G401.6 (cell line): Measurements from ENCODE around the gene ITGA6.

Experiments used
- FAIRE-seq: peaks from 2 replicates; lab custom pipeline; 2012; peaks lifted over from hg19 to GRCh38; lab: Jason Lieb, UNC

Gene ITGA6

DNA sequence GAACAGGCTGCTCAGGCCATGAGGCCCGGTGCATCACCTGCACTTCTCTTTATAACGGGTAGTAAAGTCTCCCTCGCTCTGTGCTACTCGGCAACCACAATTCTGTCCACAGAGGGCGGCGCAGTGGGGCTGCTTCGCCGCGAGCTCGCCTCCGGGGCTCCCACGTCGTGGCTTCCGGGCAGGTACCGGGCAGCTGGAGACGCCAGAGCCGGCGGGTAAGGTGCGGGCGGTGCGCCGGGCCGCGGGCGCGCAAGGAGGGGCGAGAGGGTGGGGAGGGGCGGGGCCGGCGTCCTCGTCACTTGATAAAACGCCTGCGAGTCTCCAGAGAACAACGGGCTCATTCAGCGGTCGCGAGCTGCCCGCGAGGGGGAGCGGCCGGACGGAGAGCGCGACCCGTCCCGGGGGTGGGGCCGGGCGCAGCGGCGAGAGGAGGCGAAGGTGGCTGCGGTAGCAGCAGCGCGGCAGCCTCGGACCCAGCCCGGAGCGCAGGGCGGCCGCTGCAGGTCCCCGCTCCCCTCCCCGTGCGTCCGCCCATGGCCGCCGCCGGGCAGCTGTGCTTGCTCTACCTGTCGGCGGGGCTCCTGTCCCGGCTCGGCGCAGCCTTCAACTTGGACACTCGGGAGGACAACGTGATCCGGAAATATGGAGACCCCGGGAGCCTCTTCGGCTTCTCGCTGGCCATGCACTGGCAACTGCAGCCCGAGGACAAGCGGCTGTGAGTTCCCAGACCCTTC, at the start of gene ITGA6:
Gene ITGA6, plus strand, starts transcription at position 331 of the 734 bp plus-strand sequence.
- FAIRE-seq = no peak

DNA sequence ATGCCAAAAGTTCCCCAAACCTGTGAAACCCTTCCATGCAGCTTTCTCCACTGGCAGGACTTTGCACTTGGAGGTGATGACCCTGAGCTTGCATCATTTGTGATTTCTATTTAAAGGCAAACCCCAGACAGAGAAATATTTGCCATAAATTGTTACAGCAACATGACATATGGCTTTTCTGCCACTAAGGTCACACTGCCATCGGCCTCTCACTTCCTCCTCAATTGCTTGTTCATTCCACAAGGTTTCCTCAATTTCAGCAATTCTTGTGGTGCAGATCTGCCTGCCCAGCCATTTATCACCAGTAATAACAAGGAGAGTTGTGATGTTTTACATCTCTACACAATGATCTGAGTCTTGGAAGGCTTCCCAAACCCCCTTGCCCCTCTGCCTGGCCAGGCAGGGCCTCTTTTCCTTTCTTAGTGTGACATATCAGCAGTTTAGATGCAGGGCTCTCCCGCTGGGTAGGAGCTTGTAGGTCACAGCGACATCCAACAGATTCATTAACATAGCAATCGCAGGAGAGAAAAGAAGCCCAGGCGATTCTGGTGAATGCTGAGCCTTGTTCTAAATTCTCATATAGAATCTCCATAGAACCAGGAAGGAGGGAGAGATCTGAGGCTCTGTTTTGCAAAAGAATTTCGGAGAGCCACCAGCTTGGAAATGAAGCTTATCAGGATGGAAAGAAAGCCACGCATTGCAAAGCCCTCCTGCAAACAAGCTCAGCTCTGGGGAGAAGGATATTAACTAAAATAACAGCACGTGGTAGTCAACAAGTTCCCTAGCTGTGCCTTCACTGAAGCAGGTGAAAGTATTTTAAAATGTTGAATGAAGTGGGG, 46.7 kb upstream of the ITGA6 start:
- FAIRE-seq = no peak

DNA sequence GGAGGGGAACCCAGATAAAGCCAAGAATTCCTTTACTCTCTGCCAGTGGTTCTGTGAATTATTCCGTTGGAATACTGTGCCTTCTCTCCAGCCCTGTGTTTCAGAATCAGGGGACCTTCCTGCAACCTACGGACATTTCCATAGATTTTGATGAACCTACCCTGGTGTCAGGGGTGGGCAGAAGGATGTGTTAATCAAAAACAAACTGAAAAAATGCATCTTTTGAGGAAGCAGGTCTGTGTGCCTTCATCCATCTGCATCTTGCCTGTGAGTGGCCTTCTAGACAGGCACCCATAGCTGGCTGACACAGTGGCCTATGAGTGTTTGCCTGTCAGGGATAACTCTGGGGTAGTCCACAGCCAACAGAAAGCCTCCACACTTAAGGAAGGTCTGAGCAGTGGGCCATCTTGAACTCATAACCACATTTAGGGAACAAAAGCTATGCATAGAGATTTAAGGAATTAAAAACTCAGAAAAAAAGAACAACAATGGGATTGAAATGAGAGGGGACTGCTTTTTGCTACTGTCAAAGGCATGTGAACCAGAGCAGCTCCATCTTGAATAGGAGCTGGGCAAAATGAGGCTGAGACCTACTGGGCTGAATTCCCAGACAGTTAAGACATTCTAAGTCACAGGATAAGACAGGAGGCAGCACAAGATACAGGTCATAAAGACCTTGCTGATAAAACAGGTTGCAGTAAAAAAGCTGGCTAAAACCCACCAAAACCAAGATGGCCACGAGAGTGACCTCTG, 45.9 kb upstream of the ITGA6 start:
- FAIRE-seq = no peak

DNA sequence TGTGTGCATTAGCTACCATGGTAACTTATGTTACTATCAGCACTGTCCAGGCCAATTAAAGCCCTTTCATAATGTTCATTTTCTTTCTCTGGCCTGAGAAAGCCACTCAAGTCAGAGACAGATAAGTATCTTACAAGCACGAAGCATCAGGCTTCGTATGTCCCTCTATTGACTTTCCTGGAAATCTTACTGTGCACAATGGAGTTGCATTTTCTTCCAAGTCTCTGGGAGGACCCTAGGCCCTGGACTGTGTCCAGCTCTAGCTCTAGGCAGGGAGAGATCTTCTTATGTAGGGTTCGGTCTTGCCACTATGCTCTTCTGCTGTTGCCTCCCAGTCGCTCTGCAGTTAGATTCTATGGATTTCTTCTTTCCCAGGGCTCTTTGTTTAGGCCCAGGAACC, 40.0 kb upstream of the ITGA6 start:
- FAIRE-seq = no peak

DNA sequence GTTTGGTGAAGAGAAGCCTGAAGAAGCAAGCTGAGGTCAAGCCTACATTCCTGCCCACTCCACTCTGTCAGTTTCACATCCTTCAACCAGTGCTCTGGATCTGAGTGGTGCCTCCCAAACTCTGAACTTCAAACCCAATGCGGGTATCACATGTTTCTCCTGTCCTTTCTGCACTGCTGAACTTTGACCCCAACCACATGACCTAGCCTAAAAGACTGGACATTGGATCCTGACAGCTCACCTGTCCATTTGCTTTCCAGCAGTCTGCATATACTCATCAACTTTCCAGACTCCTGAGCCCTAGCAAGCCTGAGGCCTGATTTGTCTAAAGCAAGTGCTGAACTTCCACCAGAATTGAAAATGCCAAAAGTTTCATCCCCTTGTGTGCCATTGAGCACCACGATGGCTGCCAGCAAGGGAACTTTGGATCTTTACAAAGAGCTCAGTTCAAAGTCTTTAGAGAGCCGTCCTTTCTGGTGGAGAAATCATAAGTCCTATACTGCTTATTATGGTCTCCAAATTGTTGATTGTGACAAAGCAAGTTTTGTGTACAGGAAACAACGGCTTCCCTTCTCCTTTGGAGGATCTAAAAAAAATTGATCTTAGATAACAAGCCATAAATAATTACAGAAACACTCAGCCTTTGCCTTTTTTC, 37.6 kb upstream of the ITGA6 start:
- no peak for FAIRE-seq

DNA sequence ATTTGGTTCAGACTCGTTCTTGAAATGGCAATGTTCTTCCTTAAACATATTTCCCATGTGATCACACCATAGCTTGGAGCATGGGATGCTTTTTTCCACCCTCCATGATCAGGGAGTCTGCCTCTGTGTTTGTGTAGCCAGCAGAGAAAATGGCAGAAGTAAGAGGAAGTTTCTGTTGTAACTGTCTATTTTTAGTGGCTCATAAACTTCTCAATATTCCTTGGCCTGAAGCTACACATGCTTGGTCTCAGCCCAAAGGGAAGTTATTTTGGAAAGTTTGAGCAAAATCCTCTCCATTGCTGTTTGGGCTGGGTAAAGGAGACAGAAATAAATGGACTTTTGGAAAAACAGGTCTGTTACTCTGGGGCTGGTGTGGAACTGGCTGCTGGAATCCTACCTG, 33.4 kb upstream of the ITGA6 start:
- FAIRE-seq = no peak

DNA sequence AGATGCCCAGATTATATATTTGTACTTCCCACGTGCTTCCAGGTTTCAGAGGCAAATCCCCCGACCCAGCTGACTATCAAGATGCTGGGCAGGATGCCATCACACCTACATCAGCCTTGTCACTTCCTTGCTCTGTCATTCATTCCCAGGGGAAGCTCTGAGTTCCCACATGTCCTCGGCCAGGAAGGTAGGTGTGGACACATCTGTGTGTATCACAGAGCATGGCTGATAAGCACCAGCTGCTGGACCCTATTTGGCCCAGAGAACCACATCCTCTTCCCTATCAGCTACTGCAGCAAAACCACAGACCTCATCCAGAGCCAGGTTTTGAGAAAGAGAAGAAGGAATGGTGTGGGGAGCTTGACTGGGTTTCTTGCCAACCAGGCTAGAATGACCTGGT, 31.9 kb upstream of the ITGA6 start:
- no peak for FAIRE-seq

DNA sequence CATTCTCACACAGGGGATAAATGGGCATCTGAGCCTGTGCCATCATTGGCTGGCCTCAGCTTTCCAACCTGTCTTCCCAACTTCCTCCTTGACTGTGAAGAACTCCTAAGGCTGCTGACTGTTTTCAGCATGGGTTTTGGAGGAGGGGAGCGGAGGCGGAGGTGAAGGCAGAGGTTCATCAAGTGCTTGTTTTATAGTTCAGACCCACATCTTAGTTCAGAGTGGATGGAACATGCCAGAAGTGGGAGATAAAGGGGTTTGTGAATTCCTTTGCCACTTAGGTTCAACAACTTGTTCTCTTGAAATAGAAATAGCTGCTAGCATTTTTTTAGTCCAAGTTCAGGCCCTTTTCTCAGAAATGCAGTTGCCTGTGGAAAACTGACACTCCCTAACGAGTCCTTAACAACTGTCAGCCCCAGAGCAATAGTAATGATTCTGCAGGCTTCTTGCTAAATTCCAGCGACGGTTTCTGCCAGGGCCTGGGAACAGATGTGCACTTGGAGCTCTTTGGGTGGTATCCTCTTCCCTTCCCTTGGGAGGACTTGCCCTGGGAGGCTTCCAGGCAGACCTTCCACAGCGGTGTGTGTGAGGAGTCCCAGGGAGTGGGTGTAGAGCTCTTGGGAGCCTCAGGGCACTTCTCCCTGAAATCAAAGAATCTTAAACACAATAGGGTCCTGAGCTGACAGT, 30.1 kb upstream of the ITGA6 start:
- FAIRE-seq = no peak

DNA sequence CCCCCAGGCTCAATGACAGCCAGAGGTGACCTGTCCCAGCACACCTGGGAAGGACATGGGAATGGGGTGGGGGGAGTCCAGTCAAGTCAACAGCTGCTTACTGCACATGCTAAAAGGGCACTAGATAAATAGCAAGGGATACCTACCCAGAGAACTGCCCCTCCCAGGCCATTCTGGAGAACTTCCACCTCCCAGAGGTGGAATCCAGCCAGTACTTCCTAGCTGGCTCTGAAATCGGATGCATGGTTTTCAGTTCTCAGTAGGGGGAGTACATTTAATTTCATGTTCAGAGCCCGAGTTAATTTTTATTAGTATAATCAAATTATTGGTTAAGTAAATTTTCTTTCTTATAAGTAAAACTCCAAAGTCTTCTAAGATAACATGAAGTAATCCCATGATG, 28.9 kb upstream of the ITGA6 start:
- no peak for FAIRE-seq

DNA sequence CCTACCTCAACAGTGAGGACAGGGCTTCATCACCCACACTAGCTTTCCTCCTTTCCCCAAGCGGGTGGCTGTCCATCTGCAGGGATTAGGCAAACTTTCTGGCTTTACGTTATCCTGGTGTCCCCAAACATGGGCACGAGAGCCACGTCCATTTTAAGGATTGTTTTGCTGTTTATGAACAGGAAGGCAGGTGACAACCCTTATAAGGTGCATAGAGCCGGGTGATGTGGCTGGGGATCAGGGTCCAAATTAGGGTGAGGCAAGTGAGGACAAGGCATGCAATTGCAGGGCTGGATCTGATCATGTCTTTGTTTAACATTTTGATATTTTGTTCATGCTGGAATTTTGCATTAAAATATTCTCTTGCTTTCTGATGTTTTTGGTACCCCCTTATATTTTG, 27.6 kb upstream of the ITGA6 start:
- FAIRE-seq = no peak

DNA sequence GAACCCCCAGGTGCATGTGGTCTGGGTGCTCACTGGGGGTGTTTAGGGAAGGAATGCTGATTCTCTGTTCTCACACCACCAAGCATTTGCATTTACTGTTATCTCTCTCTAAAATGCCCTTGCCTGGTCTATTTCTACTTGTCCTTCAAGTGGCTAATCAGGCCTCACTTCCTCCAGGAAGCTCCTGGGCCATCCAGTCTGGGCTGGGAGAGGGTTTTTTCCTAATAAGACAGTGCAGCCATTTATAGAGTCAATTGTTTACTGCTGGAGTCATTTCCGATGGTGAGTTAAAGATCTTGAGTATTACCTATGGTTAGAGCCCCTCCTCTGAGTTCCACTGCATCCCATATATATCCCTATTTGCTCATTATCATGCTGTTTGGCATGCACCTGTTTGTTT, 25.2 kb upstream of the ITGA6 start:
- no peak for FAIRE-seq

DNA sequence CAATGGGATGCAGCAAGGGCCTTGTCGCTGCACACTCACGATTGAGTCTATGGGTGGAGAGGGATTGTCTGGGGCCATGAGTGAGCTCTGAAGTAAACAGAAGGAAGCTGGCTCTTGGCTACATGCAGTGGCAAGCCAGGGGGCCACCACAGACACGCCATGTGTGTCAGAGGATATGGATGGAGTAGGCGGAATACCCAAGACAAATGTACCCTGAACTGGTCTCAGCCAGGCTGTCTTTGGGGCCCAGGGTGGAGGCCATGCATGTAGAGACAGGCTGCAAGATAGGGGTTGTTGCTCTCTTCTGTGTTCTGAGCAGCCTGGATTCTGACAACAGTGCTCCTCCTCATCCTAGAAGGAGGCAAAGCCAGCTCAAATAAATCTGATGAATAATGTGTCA, 24.0 kb upstream of the ITGA6 start:
- no peak for FAIRE-seq

DNA sequence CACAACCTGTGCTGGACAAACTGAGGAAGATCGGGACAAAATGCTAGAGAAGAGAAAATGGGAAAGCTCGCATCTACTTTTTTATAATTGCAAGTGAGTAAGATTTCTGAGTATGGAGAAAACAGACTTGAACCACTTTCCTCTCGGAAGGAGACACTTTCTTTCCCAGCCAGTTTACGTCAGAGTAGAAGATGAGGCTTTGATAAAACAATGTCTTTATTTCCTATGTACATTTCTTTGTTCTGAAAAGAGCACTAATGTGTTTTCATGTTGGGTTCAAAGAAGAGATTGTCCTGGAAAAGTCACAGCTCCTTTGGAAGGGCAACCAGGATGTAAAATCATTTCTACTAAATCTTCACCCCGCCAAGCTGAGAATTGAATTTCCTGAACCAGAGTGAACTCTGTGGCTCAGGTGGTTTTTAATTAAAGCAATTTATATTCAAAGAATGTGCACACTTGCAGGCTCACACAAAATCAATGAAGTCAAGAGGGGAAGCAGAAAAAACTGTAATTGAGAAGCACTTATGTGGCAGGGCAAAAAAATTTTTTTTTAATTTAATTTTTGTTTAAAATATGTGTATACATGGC, 23.4 kb upstream of the ITGA6 start:
- no peak for FAIRE-seq

DNA sequence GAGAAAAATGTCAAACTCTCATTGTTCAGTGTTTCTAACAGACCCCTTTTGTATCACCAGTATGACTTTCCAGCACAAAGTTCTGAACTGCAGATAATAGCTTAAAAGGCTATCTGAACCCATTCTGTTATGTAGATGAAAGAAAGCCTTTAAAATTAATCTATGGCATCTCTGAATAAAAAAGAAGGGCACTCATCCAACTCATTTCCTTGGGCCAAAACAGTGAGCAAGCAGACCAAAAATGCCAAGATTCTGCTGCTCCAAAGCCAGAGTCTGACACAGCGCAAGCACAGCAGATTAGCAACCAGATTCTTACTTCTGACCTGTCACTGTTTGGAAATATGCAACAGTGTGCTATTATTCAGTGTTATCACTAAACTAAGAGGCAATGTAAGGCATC, 22.6 kb upstream of the ITGA6 start:
- no peak for FAIRE-seq

DNA sequence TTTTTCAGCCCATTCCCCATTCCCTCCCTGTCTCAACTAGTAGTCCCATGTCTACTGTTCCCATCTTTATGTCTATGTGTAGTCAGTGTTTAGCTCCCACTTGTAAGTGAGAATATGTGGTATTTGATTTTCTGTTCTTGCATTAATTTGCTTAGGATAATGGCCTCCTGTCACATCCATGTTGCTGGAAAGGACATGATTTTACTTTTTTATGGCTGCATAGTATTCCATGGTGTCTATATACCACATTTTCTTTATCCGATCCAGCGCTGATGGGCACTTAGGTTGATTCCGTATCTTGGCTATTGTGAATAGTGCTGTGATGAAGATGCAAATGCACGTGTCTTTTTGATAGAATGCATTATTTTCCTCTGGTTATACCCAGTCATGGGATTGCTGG, 21.7 kb upstream of the ITGA6 start:
- FAIRE-seq = no peak

DNA sequence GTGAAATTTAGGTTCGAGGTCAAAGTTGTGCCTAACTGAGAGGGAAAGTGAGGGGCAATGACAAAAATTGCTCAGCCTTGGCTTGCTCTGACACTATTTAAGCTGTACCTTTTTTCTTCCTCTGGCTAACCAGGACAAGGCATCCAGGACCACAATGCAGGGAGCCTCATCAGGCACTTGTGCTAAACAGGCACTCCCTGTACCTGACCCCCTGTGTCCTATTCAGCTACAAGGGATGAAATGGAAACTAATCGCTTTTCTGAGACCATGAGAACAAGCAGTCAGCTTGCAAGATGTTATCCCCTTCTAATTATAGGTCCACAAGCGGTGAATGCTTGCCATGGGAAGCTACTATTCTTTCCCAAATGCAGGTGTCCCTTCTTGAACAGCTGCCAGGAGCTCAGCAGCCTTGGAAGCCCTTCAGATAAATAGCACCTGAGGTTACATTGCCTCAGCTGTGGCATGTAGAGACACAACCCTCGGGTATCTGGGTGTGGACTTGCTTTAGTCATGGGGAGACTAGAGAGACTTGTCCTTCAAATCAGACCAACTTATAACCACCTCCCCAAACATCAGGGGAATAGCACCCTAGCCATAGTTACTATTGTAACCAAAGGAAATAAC, 19.1 kb upstream of the ITGA6 start:
- no peak for FAIRE-seq

DNA sequence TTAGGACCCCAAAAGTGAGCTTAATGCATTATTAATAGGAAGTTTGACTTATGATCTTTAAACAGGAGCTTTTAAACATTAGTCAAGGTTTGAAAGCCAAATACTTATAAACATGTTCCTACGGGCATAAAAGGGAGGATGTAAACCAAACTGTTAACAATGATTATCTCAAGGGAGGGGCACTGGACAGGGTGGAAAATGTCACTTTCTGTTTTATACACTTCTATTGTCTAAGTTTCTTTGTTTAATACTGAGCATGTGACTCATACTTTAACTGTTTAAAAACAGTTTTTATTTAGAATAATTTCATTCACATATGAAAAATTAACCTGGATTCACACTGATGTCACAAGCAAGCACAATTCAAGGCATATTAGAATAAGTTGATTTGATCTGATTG, 18.3 kb upstream of the ITGA6 start:
- FAIRE-seq = no peak

DNA sequence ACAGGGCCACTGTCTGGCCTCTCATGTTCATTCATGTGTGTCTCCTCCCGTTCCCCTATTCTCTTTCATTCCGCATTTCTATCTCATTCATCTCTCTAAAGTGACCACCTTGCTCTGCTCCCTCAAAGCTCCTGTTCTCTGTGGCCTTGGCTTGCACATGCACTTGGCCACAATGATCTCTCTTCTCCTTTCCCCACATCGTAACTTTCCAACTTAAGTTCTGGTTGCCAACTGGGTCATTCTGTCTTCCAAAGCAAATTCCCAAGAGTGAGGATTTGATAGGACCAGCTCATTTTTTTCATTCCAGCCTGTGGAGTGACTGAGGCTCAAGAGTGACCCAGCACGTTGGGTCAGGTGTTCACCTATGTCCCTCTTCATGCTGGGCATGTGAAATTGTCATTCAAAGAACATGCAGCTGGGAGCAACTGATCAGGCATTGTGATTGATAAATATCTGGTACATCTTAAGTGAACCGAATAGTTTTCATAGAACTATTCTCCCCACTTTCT, 14.3 kb upstream of the ITGA6 start:
- no peak for FAIRE-seq

DNA sequence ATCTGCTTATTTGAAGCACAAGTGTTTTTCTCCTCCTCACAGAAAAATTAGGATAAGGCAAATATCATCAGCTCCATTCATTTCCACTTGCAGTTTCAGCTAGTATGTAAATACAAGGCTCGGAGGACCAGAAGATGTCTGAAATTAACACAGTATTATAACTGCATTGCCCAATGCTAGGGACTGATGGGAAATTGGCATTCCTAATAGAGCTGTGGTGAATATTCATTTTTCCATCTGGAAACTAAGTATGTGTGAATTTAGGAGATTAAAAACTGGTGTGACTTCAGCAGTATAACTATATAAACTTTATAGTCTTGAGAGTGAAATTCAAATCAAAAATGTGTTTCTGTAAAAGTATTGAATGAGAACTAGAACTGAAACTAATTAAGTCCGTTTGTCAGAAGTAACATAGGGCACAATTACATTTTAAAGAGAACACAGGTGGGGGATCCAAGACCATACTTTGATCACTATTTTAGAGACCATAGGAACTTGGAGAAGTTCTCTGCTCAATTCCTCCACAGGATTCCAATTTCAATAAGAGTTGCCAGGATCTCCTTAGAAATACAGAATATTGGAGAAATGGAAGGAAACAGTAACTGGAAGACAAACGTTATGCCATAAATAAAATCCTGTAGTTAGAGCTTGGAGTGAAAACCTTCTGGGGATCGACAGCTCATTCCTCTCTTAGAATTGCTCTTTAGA, 12.1 kb upstream of the ITGA6 start:
- no peak for FAIRE-seq

DNA sequence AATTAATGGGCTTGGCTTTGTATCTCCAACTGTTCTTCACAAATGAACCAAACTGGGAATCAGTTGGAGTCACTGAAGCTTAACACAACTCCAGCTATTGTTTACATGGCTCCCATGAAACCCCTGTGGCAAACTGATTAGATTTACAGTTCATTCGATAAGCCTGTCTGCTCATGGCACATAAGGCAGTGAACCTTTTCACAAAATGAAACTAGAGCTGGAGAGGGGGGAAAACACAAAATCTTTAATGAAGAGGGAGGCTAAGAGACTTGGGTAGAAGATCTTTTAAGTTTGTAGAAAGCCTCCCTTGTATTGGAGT, 11.6 kb upstream of the ITGA6 start:
- no peak for FAIRE-seq
